IPS-15b (cell line): ENCODE measurements around the gene SRSF3.
"Not testable (repeated sequence)": the region's sequence is repeated elsewhere in the genome, so short reads cannot be mapped to it uniquely, and the experiment has no call there.

Source experiments
- H3K27me3 ChIP-seq: one replicate; pipeline ENCODE4 v1.6.1; 2013; ENCODE audit warnings: low read length; ENCODE audit not compliant: control insufficient read depth, insufficient read depth
- H3K36me3 ChIP-seq: one replicate; pipeline ENCODE4 v1.6.1; 2013; ENCODE audit warnings: low read length; ENCODE audit not compliant: control insufficient read depth, insufficient read depth
- H3K4me1 ChIP-seq: one replicate; pipeline ENCODE4 v1.6.1; 2013; ENCODE audit warnings: mild to moderate bottlenecking, low read length; ENCODE audit not compliant: control insufficient read depth, insufficient read depth
- H3K4me3 ChIP-seq: one replicate; pipeline ENCODE4 v1.5.1; 2013; ENCODE audit warnings: low read depth, low read length
- H3K9ac ChIP-seq: one replicate; pipeline ENCODE4 v1.6.1; 2013; ENCODE audit warnings: low read depth, mild to moderate bottlenecking, low read length
- H3K9me3 ChIP-seq: one replicate; pipeline ENCODE4 v1.6.1; 2013; ENCODE audit warnings: mild to moderate bottlenecking, low read length; ENCODE audit not compliant: control insufficient read depth, insufficient read depth

SRSF3 gene

GRCh38 chr6:36598739-36599318 lies 4.7 kb downstream of the SRSF3 start:
- H3K36me3 ChIP-seq: peaks cover 70% of the 10 kb centered on the region
- H3K9ac ChIP-seq: no peak overlapping the region
- peaks cover 6% of the 10 kb centered on the region for H3K4me1 ChIP-seq
- H3K9me3 ChIP-seq: no peaks in the 10 kb centered on the region
- H3K27me3 ChIP-seq: no peaks in the 10 kb centered on the region
- H3K4me3 ChIP-seq: peak overlapping the region; percentile 98

- Histone ChIP-seq H3K9me3 (no peaks in the 10 kb centered on the region), H3K4me1 (peaks cover 6% of the 10 kb centered on the region), H3K36me3 (peaks cover 77% of the 10 kb centered on the region), H3K4me3 (peak overlapping the region; percentile 20), H3K9ac (no peak overlapping the region), H3K27me3 (no peaks in the 10 kb centered on the region)
Observed at GRCh38 chr6:36599791-36600209, 5.6 kb downstream of the SRSF3 start.

- peaks cover 79% of the 10 kb centered on the region for H3K36me3 ChIP-seq
- H3K4me1 ChIP-seq: peaks cover 9% of the 10 kb centered on the region
- no peak overlapping the region for H3K4me3 ChIP-seq
Observed at GRCh38 chr6:36600564-36601146, 6.5 kb downstream of the SRSF3 start.

GRCh38 chr6:36601818-36602217 lies 7.7 kb downstream of the SRSF3 start:
- H3K4me3 ChIP-seq: not testable (repeated sequence)

More at GRCh38 chr6:36600564-36601146, 6.5 kb downstream of the SRSF3 start:
- Histone ChIP-seq H3K9me3 (no peaks in the 10 kb centered on the region), H3K9ac (peak overlapping the region; percentile 26), H3K27me3 (no peaks in the 10 kb centered on the region)

GRCh38 chr6:36603222-36604089 lies 9.3 kb downstream of the SRSF3 start:
- no peak overlapping the region for H3K4me3 ChIP-seq
- H3K36me3 ChIP-seq: peaks cover 61% of the 10 kb centered on the region
- no peaks in the 10 kb centered on the region for H3K27me3 ChIP-seq
- H3K9ac ChIP-seq: no peak overlapping the region
- no peaks in the 10 kb centered on the region for H3K9me3 ChIP-seq
- peaks cover 10% of the 10 kb centered on the region for H3K4me1 ChIP-seq

More at GRCh38 chr6:36601818-36602217, 7.7 kb downstream of the SRSF3 start:
- peaks cover 77% of the 10 kb centered on the region for H3K36me3 ChIP-seq
- H3K9ac ChIP-seq, H3K27me3 ChIP-seq, H3K9me3 ChIP-seq, H3K4me1 ChIP-seq: not testable (repeated sequence)

GRCh38 chr6:36604090-36605060 lies 10.2 kb downstream of the SRSF3 start:
- no peaks in the 10 kb centered on the region for H3K27me3 ChIP-seq
- peaks cover 52% of the 10 kb centered on the region for H3K36me3 ChIP-seq
- peaks cover 7% of the 10 kb centered on the region for H3K4me1 ChIP-seq
- no peak overlapping the region for H3K4me3 ChIP-seq
- H3K9me3 ChIP-seq: no peaks in the 10 kb centered on the region
- H3K9ac ChIP-seq: no peak overlapping the region

- Histone ChIP-seq H3K9me3 (no peaks in the 10 kb centered on the region), H3K36me3 (peaks cover 45% of the 10 kb centered on the region), H3K4me1 (peaks cover 7% of the 10 kb centered on the region), H3K9ac (no peak overlapping the region), H3K27me3 (no peaks in the 10 kb centered on the region), H3K4me3 (no peak overlapping the region)
Observed at GRCh38 chr6:36605143-36605542, 11.0 kb downstream of the SRSF3 start.

GRCh38 chr6:36605560-36606391 lies 11.6 kb downstream of the SRSF3 start:
- H3K9me3 ChIP-seq: no peaks in the 10 kb centered on the region
- no peak overlapping the region for H3K9ac ChIP-seq
- H3K4me1 ChIP-seq: peaks cover 7% of the 10 kb centered on the region
- H3K36me3 ChIP-seq: peaks cover 38% of the 10 kb centered on the region
- no peaks in the 10 kb centered on the region for H3K27me3 ChIP-seq
- H3K4me3 ChIP-seq: no peak overlapping the region

GRCh38 chr6:36607305-36607682 lies 13.1 kb downstream of the SRSF3 start:
- H3K27me3 ChIP-seq, H3K4me3 ChIP-seq, H3K9me3 ChIP-seq, H3K4me1 ChIP-seq, H3K9ac ChIP-seq: not testable (repeated sequence)
- peaks cover 26% of the 10 kb centered on the region for H3K36me3 ChIP-seq

- peaks cover 7% of the 10 kb centered on the region for H3K4me1 ChIP-seq
Observed at GRCh38 chr6:36607683-36608386, 13.7 kb downstream of the SRSF3 start.

More at GRCh38 chr6:36607683-36608386, 13.7 kb downstream of the SRSF3 start:
- H3K9me3 ChIP-seq: no peaks in the 10 kb centered on the region
- peaks cover 24% of the 10 kb centered on the region for H3K36me3 ChIP-seq
- H3K4me3 ChIP-seq: no peak overlapping the region
- H3K27me3 ChIP-seq: no peaks in the 10 kb centered on the region
- H3K9ac ChIP-seq: no peak overlapping the region
